Esophagus muscularis mucosa (tissue), 4 donors: Measurements from ENCODE around the gene WAS. TPM values are rescaled to one million over a fixed set of nuclear protein-coding genes. Genes with fewer than 3 reads are reported as not detected.

Experiments
- DNase-seq: peaks from one replicate; pipeline ENCODE4 v3.0.0-alpha.2; 2017; ENCODE audit errors: extremely low spot score
- H3K27ac ChIP-seq, 4 donors: fragments of 200-600 bp; sonication (generic); replicated peaks in 1 of 4; 1 replicate in 3 of 4; 2 replicates in 1 of 4; pipeline ENCODE4 v1.5.1; 2016 to 2019; ENCODE audit warnings: mild to moderate bottlenecking in 1 of 4
- H3K27me3 ChIP-seq, 4 donors: fragments of 200-600 bp; sonication (generic); one replicate each; pipeline versions ENCODE4 v1.5.1 to v1.6.0; 2016 to 2019
- H3K36me3 ChIP-seq, 4 donors: fragments of 200-600 bp; sonication (generic); one replicate each; pipeline ENCODE4 v1.5.1; 2016 to 2019
- H3K4me1 ChIP-seq, 4 donors: fragments of 200-600 bp; sonication (generic); one replicate each; pipeline ENCODE4 v1.5.1; 2016 to 2019
- H3K4me3 ChIP-seq, 4 donors: fragments of 200-600 bp; sonication (generic); 1 replicate in 2 of 4; 2 replicates in 2 of 4; pipeline ENCODE4 v1.5.1; 2016 to 2019; ENCODE audit warnings: mild to moderate bottlenecking in 4 of 4, moderate library complexity in 1 of 4
- H3K9me3 ChIP-seq, 4 donors: fragments of 200-600 bp; sonication (generic); 1 replicate in 3 of 4; 2 replicates in 1 of 4; pipeline ENCODE4 v1.5.1; 2016 to 2019
- EP300 ChIP-seq: sonication (generic); formaldehyde crosslinking; IDR thresholded peaks from one replicate; pipeline ENCODE4 v1.6.1; 2017; ENCODE audit warnings: antibody characterized with exemption
- POLR2A ChIP-seq: fragments of 450-650 bp; IDR thresholded peaks from one replicate; pipeline ENCODE4 v1.6.1; 2017; ENCODE audit warnings: antibody characterized with exemption, moderate library complexity, mild to moderate bottlenecking, low read depth
- POLR2AphosphoS5 ChIP-seq, 2 donors: sonication (generic); formaldehyde crosslinking; IDR thresholded peaks; one replicate each; pipeline ENCODE4 v1.6.1; 2017; ENCODE audit warnings: antibody characterized with exemption in 2 of 2
- WGBS: methylation state at CpG from one replicate; pipeline ENCODE4 v1.1.5; 2018; 5-methylcytosine and 5-hydroxymethylcytosine counted together
- intact Hi-C: fragments of 100-400 bp; cut with DNase I; formaldehyde crosslinking; loops from one replicate; pipeline ENCODE4 v1.15.1; 2023
- total RNA-seq, 4 donors: library from RNA; depleted of rRNA; stranded (reverse); fragments of >200 nt; gene quantifications; one replicate each; pipeline versions ENCODE4 v1.1.0 to v1.2.1, GENCODE V29; 2016
- TF ChIP-seq, protein P1 (sequence below), 3 experiments: fragments of 200-600 bp in 2 of 3; fragments of 450-650 bp in 1 of 3; sonication (generic) in 2 of 3; IDR thresholded peaks; one replicate each; pipeline ENCODE4 v1.5.1; 2017 to 2019; ENCODE audit warnings: antibody characterized with exemption in 3 of 3, mild to moderate bottlenecking in 2 of 3, moderate library complexity in 1 of 3

Gene WAS
- total RNA-seq, 4 donors from 2014 or later = 3.2 to 9.9 (median 7.5) TPM

GRCh38 chrX:48705871-48706270 lies 22.3 kb downstream of the WAS start:
- Histone ChIP-seq H3K36me3 (peaks cover 0 to 47% (median 15%) of the 10 kb centered on the region in 4 donors), H3K27ac (no peak overlapping the region), H3K4me1 (no peaks in the 10 kb centered on the region), H3K27me3 (no peaks in the 10 kb centered on the region), H3K9me3 (no peaks in the 10 kb centered on the region), H3K4me3 (no peak overlapping the region)
- intact Hi-C loops = loop anchor here (10.0 kb wide), 1 partner anchor 51 kb away; no protein-coding TSS in a partner anchor
- 76% methylated on average over 10 of the region's 12 CpGs for WGBS
- no peak for TF ChIP-seq EP300
- TF ChIP-seq, protein P1, sequence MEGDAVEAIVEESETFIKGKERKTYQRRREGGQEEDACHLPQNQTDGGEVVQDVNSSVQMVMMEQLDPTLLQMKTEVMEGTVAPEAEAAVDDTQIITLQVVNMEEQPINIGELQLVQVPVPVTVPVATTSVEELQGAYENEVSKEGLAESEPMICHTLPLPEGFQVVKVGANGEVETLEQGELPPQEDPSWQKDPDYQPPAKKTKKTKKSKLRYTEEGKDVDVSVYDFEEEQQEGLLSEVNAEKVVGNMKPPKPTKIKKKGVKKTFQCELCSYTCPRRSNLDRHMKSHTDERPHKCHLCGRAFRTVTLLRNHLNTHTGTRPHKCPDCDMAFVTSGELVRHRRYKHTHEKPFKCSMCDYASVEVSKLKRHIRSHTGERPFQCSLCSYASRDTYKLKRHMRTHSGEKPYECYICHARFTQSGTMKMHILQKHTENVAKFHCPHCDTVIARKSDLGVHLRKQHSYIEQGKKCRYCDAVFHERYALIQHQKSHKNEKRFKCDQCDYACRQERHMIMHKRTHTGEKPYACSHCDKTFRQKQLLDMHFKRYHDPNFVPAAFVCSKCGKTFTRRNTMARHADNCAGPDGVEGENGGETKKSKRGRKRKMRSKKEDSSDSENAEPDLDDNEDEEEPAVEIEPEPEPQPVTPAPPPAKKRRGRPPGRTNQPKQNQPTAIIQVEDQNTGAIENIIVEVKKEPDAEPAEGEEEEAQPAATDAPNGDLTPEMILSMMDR (IDR thresholded peaks at IDR 0.05) = no peak
- TF ChIP-seq POLR2A = no peak
- no peak for TF ChIP-seq POLR2AphosphoS5 (IDR thresholded peaks at IDR 0.05)
- DNase-seq = no peak

DNA sequence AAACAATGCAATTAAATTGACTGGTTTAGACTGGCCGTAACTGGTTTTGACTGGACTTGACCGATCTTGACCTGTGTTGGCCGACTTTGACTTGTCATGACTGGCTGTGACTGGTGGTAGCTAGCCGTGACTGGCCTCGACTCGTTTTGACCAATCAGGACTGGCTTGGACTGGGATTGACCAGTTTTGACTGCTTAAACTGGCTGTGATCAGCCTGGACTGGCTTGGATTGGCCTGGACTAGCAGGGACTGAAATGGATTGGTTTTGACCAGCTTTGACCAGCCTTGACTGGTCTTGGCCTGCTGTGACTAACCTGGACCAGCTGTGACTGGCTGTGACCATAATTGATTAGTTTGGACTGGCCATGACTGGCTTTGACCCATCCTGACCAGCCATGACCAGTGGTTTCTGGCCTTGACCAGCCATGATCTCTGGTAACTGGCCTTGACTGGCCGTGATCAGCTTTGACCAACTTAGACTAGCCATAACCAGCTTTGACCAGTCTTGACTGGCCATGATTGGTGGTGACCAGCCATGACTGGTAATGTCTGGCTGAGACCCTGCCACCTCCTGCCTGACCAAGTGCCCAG lies 26.0 kb downstream of the WAS start:
- WGBS = 80% methylated on average over 7 of the region's 7 CpGs
- Histone ChIP-seq H3K36me3 (peaks cover 0 to 24% (median 6%) of the 10 kb centered on the region in 4 donors), H3K4me3 (no peak overlapping the region), H3K4me1 (no peaks in the 10 kb centered on the region), H3K9me3 (no peaks in the 10 kb centered on the region), H3K27me3 (no peaks in the 10 kb centered on the region), H3K27ac (no peak overlapping the region)
- DNase-seq = no peak
- TF ChIP-seq EP300 (no peak), POLR2A (no peak), POLR2AphosphoS5 (IDR thresholded peaks at IDR 0.05) (no peak)
- TF ChIP-seq, protein P1 (IDR thresholded peaks at IDR 0.05) = no peak
- intact Hi-C loops = loop anchor here (10.0 kb wide), 1 partner anchor 55 kb away; no protein-coding TSS in a partner anchor

DNA sequence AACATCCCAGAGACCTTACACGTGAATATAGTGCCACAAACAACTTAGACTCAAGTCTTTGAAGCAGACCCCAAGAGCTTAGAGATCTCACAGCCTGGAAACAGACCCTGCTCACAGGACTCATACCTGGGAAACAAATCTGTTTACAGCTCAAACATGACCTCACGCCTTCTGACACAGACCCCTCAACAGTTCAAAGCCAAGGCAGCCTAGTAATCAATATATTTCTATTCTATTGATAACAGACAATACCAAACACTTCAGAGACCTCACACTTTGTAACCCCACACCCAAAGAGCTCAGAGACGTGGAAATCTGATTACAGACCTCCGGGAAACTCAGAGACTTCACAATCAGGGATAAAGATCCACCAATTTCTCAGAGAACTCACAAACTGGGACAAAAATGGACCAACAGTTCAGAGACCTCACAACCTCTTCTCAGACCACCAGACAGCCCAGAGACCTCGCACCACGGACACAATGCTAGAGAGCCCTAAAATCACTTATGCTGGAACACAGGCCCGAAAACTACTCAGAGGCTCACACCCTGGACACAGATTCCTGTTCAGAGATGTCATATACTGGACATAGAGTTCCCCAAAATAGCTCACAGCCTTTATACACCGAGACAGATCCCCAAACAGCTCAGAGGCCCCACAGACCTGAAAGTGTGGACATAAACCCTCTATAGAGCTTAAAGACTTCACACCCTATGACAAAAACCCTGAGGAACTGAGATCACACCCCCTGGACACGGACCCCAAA lies 27.7 kb downstream of the WAS start:
- Histone ChIP-seq H3K36me3 (peaks cover 0 to 15% (median 6%) of the 10 kb centered on the region in 4 donors), H3K9me3 (no peaks in the 10 kb centered on the region), H3K27ac (no peak overlapping the region), H3K4me1 (no peaks in the 10 kb centered on the region), H3K27me3 (no peaks in the 10 kb centered on the region), H3K4me3 (no peak overlapping the region)
- intact Hi-C loops = no loop called here
- 74% methylated on average over 9 of the region's 9 CpGs for WGBS
- no peak for DNase-seq
- TF ChIP-seq EP300 (no peak), POLR2AphosphoS5 (IDR thresholded peaks at IDR 0.05) (no peak), POLR2A (no peak)
- TF ChIP-seq, protein P1 (IDR thresholded peaks at IDR 0.05) = no peak

DNA sequence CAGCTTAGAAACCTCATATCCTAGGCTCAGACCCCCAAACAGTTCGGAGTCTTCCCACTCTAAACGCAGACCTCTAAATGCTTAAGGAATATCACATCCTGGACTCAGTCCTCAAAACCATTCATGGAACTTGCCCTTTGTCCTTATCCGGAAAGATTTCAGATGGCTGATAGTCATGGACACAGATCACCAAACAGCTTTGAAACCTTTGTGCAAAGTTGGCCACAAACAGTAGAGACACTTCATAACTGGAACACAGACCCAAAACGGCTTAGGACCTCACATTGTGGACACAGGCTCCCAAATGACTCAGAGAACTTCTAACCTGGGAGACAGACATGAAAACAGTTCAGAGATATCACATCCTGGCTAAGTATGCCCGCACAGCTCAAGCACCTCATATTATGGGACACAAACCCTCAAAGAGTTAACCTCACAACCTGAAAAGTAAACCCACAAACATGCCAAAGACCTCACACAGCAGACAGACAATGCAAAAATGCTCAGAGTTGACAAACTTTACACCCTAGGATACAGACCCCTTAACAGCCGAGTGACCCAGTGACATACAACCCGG lies 28.4 kb downstream of the WAS start:
- H3K27ac ChIP-seq = no peak overlapping the region
- no peaks in the 10 kb centered on the region for H3K9me3 ChIP-seq
- TF ChIP-seq EP300 (no peak), POLR2A (no peak), POLR2AphosphoS5 (IDR thresholded peaks at IDR 0.05) (no peak)
- TF ChIP-seq, protein P1 (IDR thresholded peaks at IDR 0.05) = no peak
- no peak for DNase-seq
- H3K36me3 ChIP-seq = peaks cover 0 to 9% (median 3%) of the 10 kb centered on the region in 4 donors
- intact Hi-C loops = no loop called here
- no peak overlapping the region for H3K4me3 ChIP-seq
- 74% methylated on average over 7 of the region's 7 CpGs for WGBS
- H3K27me3 ChIP-seq = no peaks in the 10 kb centered on the region
- no peaks in the 10 kb centered on the region for H3K4me1 ChIP-seq
